ENCODE results near the gene ALKBH1.
"Not testable (repeated sequence)": the region's sequence is repeated elsewhere in the genome, so short reads cannot be mapped to it uniquely, and the experiment has no call there.

The ALKBH1 gene

GRCh38 chr14:77707724-77708408 is at the start of gene ALKBH1, which contains the start of gene SLIRP:
ALKBH1 (minus strand) TSS chr14:77708023; CDS start chr14:77708004, 19 bp downstream.
SLIRP (plus strand) TSS chr14:77708103; CDS start chr14:77708112, 9 bp downstream.
- peak; percentile 92 for DNase-seq
- Mint-ChIP-seq H3K4me1 (peaks cover 44% of the 10 kb centered on the region), H3K27ac (peak within 1 kb of the TSS; percentile 87), H3K9me3 (no peaks in the 10 kb centered on the region), H3K27me3 (no peaks in the 10 kb centered on the region), H3K4me3 (peak within 1 kb of the TSS; percentile 87), H3K36me3 (peaks cover 32% of the 10 kb centered on the region)
- CTCF ChIA-PET, result interaction anchor here (1.0 to 1.4 kb wide), 4 partner anchors 245 to 392 kb away, joined by 3 to 4 read pairs (median 3); no protein-coding TSS in a partner anchor

- Mint-ChIP-seq H3K9me3 (no peaks in the 10 kb centered on the region), H3K36me3 (peaks cover 52% of the 10 kb centered on the region), H3K27ac (no peak overlapping the region), H3K4me1 (peaks cover 10% of the 10 kb centered on the region), H3K27me3 (no peaks in the 10 kb centered on the region), H3K4me3 (no peak overlapping the region)
- CTCF ChIA-PET, result no interaction called here
- DNase-seq, result no peak
Observed at GRCh38 chr14:77752799-77753516, 45.1 kb upstream of the ALKBH1 start.

- CTCF ChIA-PET, result no interaction called here
- Mint-ChIP-seq H3K4me3 (no peak overlapping the region), H3K36me3 (peaks cover 49% of the 10 kb centered on the region), H3K9me3 (no peaks in the 10 kb centered on the region), H3K27ac (no peak overlapping the region), H3K27me3 (no peaks in the 10 kb centered on the region), H3K4me1 (peaks cover 5% of the 10 kb centered on the region)
- no peak for DNase-seq
Observed at GRCh38 chr14:77752266-77752665, 44.4 kb upstream of the ALKBH1 start.

- CTCF ChIA-PET, H3K27me3 Mint-ChIP-seq, H3K4me1 Mint-ChIP-seq, H3K9me3 Mint-ChIP-seq, H3K27ac Mint-ChIP-seq, DNase-seq, H3K4me3 Mint-ChIP-seq: not testable (repeated sequence)
- peaks cover 52% of the 10 kb centered on the region for H3K36me3 Mint-ChIP-seq
Observed at GRCh38 chr14:77747425-77747824, 39.6 kb upstream of the ALKBH1 start.

- H3K27me3 Mint-ChIP-seq, result no peaks in the 10 kb centered on the region
- peaks cover 8% of the 10 kb centered on the region for H3K4me1 Mint-ChIP-seq
- CTCF ChIA-PET, result no interaction called here
- no peaks in the 10 kb centered on the region for H3K9me3 Mint-ChIP-seq
- DNase-seq, result no peak
- H3K27ac Mint-ChIP-seq, result no peak overlapping the region
- H3K4me3 Mint-ChIP-seq, result no peak overlapping the region
- peaks cover 53% of the 10 kb centered on the region for H3K36me3 Mint-ChIP-seq
Observed at GRCh38 chr14:77746064-77746702, 38.4 kb upstream of the ALKBH1 start.

- peaks cover 10% of the 10 kb centered on the region for H3K4me1 Mint-ChIP-seq
- peak overlapping the region; percentile 9 for H3K27ac Mint-ChIP-seq
- no peaks in the 10 kb centered on the region for H3K9me3 Mint-ChIP-seq
- H3K4me3 Mint-ChIP-seq, result no peak overlapping the region
- no peaks in the 10 kb centered on the region for H3K27me3 Mint-ChIP-seq
- CTCF ChIA-PET, result interaction anchor here (1.0 kb wide), 1 partner anchor 282 kb away, joined by 3 read pairs; no protein-coding TSS in a partner anchor
- DNase-seq, result no peak
- peaks cover 41% of the 10 kb centered on the region for H3K36me3 Mint-ChIP-seq
Observed at GRCh38 chr14:77741438-77741837, 33.6 kb upstream of the ALKBH1 start.

- Mint-ChIP-seq H3K27ac (no peak overlapping the region), H3K9me3 (no peaks in the 10 kb centered on the region), H3K4me1 (peaks cover 10% of the 10 kb centered on the region), H3K4me3 (no peak overlapping the region), H3K27me3 (no peaks in the 10 kb centered on the region), H3K36me3 (peaks cover 46% of the 10 kb centered on the region)
- CTCF ChIA-PET, result interaction anchor here (0.6 to 0.8 kb wide), 3 partner anchors 21 to 279 kb away, joined by 3 read pairs; no protein-coding TSS in a partner anchor
- no peak for DNase-seq
Observed at GRCh38 chr14:77738559-77739250, 30.9 kb upstream of the ALKBH1 start.

GRCh38 chr14:77730976-77731497 is 23.2 kb upstream of the ALKBH1 start:
- Mint-ChIP-seq H3K4me3 (no peak overlapping the region), H3K9me3 (no peaks in the 10 kb centered on the region), H3K36me3 (peaks cover 65% of the 10 kb centered on the region), H3K4me1 (no peaks in the 10 kb centered on the region), H3K27ac (no peak overlapping the region), H3K27me3 (no peaks in the 10 kb centered on the region)
- DNase-seq, result no peak
- CTCF ChIA-PET, result no interaction called here

GRCh38 chr14:77722301-77722700 is 14.5 kb upstream of the ALKBH1 start:
- no peak overlapping the region for H3K27ac Mint-ChIP-seq
- DNase-seq, result no peak
- CTCF ChIA-PET, result no interaction called here
- no peaks in the 10 kb centered on the region for H3K9me3 Mint-ChIP-seq
- H3K27me3 Mint-ChIP-seq, result no peaks in the 10 kb centered on the region
- H3K36me3 Mint-ChIP-seq, result peaks cover 53% of the 10 kb centered on the region
- H3K4me1 Mint-ChIP-seq, result no peaks in the 10 kb centered on the region
- H3K4me3 Mint-ChIP-seq, result no peak overlapping the region

GRCh38 chr14:77721437-77721836 is 13.6 kb upstream of the ALKBH1 start:
- CTCF ChIA-PET, result interaction anchor here (1.1 kb wide), 1 partner anchor 15 kb away, joined by 3 read pairs; no protein-coding TSS in a partner anchor
- peaks cover 49% of the 10 kb centered on the region for H3K36me3 Mint-ChIP-seq
- no peak overlapping the region for H3K27ac Mint-ChIP-seq
- no peak for DNase-seq
- no peak overlapping the region for H3K4me3 Mint-ChIP-seq
- no peaks in the 10 kb centered on the region for H3K27me3 Mint-ChIP-seq
- no peaks in the 10 kb centered on the region for H3K9me3 Mint-ChIP-seq
- H3K4me1 Mint-ChIP-seq, result no peaks in the 10 kb centered on the region

GRCh38 chr14:77717608-77718305 is 9.9 kb upstream of the ALKBH1 start:
- peaks cover 44% of the 10 kb centered on the region for H3K36me3 Mint-ChIP-seq
- no peak for DNase-seq
- no peaks in the 10 kb centered on the region for H3K9me3 Mint-ChIP-seq
- no peak overlapping the region for H3K4me3 Mint-ChIP-seq
- CTCF ChIA-PET, result no interaction called here
- H3K4me1 Mint-ChIP-seq, result peaks cover 1% of the 10 kb centered on the region
- no peaks in the 10 kb centered on the region for H3K27me3 Mint-ChIP-seq
- H3K27ac Mint-ChIP-seq, result no peak overlapping the region

- DNase-seq, result no peak
- no peaks in the 10 kb centered on the region for H3K27me3 Mint-ChIP-seq
Observed at GRCh38 chr14:77714926-77715325, 7.1 kb upstream of the ALKBH1 start.

GRCh38 chr14:77710364-77710763 is 2.5 kb upstream of the ALKBH1 start:
- no peak overlapping the region for H3K27ac Mint-ChIP-seq
- no peaks in the 10 kb centered on the region for H3K9me3 Mint-ChIP-seq
- H3K36me3 Mint-ChIP-seq, result peaks cover 31% of the 10 kb centered on the region
- DNase-seq, result no peak
- H3K4me3 Mint-ChIP-seq, result no peak overlapping the region
- CTCF ChIA-PET, result interaction anchor here (1.3 kb wide), 1 partner anchor 251 kb away, joined by 3 read pairs; no protein-coding TSS in a partner anchor
- H3K4me1 Mint-ChIP-seq, result peaks cover 42% of the 10 kb centered on the region
- no peaks in the 10 kb centered on the region for H3K27me3 Mint-ChIP-seq

More at GRCh38 chr14:77714926-77715325, 7.1 kb upstream of the ALKBH1 start:
- H3K4me3 Mint-ChIP-seq, result no peak overlapping the region
- CTCF ChIA-PET, result interaction anchor here (0.9 kb wide), 1 partner anchor 256 kb away, joined by 3 read pairs; no protein-coding TSS in a partner anchor
- no peaks in the 10 kb centered on the region for H3K9me3 Mint-ChIP-seq
- H3K27ac Mint-ChIP-seq, result no peak overlapping the region
- H3K4me1 Mint-ChIP-seq, result peaks cover 11% of the 10 kb centered on the region
- peaks cover 36% of the 10 kb centered on the region for H3K36me3 Mint-ChIP-seq
